ENCODE results near the gene TBCK. TPM values are rescaled to one million over a fixed set of nuclear protein-coding genes. Genes with fewer than 3 reads are reported as not detected.

TBCK gene
- total RNA-seq, 1 donor from 2014 or later, result 147 TPM

GRCh38 chr4:106036334-106036733, 279.7 kb downstream of the TBCK start:
- DNase-seq, result no peak

GRCh38 chr4:106035204-106035603, 280.8 kb downstream of the TBCK start:
- DNase-seq, result no peak

DNA sequence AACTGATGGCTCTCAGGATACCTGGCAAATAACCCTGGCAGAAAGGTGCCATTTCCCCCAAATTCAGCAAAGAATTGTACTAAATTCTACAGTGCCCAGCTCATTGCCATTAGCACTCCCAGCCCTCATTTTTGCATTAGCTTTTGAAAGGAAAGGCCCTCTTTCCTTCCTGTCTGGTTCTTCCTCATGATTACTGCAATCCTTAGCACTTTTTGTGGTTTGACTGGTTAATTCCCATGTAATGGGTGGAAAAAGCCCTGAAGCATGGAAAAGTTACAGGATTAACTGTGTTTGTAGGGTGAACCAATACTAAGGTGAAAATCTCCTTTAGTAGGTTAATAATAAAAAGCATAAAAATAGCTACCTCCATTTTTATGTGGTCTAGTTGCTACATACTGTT, 281.3 kb downstream of the TBCK start:
- DNase-seq, result no peak

- no peak for DNase-seq
Measured at GRCh38 chr4:106034220-106034619, 281.8 kb downstream of the TBCK start.

- DNase-seq, result no peak
Measured at GRCh38 chr4:106033469-106033868, 282.5 kb downstream of the TBCK start.

GRCh38 chr4:106032851-106033286, 283.1 kb downstream of the TBCK start:
- DNase-seq, result no peak

DNA sequence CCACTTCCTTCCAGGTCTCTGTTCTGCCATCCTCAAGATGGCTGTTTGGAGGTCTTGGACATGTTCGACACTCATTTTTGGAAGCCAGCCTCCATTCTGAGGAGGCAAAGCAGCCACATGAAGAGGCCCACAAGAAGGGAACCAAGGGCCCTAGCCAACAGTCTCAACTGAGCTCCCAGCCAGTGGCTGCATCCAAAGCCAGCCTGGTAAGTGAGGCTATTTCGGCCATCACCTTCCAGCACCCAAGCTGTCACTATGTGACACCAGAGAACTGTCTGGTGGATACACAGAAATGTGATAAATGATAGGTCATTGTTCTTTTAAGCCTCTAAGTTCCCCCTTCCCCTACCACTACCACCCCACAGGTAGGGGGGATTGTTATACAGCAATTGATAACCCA, 293.6 kb downstream of the TBCK start:
- no peak for DNase-seq

DNA sequence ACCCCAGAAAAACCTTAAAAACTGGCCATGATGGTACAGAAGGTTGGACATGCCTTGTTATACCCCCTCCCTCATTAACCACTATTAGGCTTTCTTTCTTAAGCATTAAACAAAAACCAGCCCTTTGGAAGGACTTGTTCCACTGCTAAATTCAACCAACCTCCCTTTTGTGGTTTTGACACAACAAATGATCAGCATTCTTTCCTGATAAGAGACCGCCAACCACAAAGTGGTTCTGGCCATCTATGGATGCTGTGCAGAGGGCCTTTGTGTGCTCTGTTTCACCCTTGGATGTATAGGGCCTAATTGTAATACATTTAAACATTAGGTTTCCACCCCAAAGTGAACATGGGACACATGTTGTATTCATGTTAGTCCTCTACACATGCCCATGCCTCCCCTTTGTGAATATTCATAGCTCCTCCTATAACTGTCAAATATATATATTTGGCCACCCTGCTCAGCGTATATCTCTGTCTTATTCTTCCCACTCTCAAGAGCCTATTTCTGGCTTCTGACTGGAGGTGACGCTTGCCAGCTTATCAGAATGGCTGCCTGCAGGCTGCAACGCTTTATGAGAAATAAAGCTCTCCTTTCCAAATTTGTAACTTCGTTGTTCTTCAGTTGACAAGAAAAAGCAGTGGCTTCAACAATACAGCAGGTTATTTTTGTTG, 294.1 kb downstream of the TBCK start:
- DNase-seq, result no peak

GRCh38 chr4:106019771-106020170, 296.2 kb downstream of the TBCK start:
- no peak for DNase-seq

DNA sequence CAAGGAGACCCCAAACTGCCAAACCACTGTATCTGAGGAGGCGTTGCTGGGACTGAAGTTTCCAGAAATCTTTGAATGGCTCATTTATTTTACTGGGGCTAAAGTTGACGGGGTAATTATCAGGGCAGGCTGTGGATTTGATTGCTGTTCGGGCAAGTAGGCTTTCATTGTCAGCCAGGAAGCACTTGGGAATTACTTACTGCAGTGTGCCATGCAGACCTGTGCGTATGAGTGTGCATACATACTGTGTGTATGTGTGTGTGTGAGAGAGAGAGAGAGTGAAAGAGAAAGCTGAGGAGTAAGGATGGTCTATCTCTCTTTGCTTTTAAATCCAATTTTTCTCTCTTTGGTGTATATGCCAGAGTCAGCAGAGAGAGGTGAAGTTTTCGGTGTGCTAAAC, 298.0 kb downstream of the TBCK start:
- DNase-seq, result no peak

- DNase-seq, result no peak
Measured at GRCh38 chr4:106011387-106011786, 304.6 kb downstream of the TBCK start.

GRCh38 chr4:106010761-106011160, 305.2 kb downstream of the TBCK start:
- DNase-seq, result no peak

DNA sequence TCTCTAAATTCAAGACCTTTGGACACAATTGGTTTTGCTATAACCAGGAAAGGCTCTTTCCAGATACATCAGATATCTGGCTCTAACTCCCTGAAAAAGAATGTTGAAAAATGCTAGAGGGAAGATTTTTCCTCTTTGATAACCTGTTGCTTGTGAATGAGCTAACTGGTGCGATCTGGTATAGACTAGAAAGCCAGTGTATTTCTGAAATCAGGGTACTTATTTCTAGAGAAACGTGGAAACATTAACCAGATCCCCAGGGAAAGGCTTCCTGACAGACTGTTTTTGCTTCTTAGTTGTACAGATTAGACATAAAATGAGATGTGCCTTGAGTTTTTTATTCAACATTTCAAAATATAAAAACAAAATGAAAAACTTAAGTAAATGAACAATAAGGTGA, 313.0 kb downstream of the TBCK start:
- no peak for DNase-seq

- DNase-seq, result no peak
Measured at GRCh38 chr4:105998171-105999063, 317.6 kb downstream of the TBCK start.

- DNase-seq, result no peak
Measured at GRCh38 chr4:105996845-105997244, 319.2 kb downstream of the TBCK start.

DNA sequence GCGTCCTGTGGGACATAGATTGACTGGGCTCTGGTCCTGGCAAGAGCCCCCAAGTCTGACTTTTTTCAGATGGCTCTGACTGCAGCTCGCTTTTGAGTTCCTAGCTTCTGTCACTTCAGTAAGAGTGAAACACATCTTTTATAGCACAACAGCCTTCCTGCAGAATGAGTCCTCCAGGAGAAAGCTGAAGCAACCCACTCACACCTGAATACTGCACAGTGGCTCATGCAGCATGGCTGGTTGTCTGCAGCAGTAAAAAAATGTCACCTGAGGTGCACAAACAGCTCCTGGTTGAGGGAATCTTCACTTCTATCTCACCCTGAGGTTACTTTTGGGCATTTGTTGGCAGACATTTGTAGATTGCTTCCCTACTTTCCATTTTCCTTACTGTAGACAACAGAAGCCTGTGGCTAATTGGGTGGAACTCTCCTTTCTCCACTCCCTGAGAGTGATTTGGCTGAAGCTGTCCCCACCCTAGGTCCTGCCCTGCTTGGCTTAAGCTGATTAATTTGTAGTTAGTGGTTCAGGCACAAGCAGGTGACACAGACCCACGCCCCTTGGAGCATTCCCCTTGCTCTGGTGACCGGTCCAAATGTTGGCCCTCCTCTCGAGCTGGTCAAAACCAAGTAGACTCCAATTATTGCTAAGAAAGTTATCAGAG, 321.0 kb downstream of the TBCK start:
- no peak for DNase-seq

DNA sequence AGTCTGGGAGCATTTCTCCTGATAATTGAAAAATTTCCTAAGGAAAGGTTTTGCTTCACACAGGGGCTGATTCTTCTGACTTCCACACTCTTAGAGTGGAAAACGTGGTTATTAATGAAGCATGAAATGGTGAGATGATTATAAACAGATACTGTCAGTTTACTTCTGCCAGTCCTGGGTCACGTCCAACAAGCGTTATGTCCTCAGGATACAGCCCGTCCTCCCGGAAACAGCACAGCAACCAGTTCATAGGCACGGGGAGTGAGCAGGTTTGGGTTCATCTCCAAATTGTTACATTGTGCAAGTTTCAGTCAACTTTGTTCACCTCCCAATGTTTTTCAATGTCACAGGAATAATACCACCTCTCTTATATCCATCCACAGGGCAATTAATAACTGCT, 321.9 kb downstream of the TBCK start:
- DNase-seq, result no peak

DNA sequence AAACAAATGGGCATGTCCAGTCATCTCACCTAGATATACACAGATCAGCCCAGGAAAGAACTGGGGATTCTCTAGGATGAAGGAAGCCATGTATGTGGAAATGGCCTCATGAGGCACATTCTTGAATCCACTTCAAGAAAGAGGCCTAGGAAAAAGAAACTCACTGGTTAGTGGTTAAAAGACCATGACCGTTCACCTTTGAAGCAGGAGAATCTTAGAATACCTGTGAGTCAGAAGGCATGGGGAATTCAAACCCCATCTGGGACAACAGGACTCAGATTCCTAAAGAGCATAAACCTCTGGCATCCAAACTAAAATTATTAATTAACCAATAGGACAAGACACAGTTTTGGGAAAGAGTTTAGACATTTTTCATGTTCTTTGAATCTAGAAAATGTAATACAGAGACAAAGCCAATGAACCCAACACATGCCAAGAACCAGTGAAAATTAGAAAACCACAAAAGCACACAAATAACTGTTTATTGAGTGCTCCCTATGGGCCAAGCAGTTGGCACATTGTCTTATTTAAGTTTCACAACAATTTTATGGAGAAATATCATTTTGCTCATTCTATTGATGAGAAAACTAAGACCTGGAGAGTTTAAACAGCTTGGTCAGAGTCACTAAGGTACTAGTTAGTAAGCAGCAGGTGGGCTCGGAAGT, 323.2 kb downstream of the TBCK start:
- DNase-seq, result no peak

DNA sequence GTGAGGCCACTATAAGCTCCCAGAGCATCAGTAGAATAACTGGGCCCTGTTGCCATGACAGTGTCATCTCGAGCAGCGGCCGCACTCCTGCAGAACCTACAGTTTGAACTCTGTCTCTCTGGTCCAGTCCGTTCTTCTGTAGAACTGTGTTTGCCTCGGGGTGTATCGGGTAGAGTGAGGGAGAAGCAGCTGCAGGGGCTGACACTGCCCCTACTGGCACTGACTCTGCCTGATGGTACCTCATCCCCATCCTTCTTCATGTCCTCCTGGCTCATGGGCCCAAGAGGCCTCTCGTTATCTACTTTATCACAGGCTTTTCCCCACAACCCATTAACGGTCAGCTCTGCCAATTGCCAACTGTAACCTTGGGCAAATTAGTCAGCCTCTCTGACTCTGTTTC, 324.3 kb downstream of the TBCK start:
- DNase-seq, result no peak
